A549 (cell line): ENCODE results near the gene GSK3B. TPM values are rescaled to one million over a fixed set of nuclear protein-coding genes. Genes with fewer than 3 reads are reported as not detected.
A peak's percentile ranks its signal among the peaks of the same experiment; 100 is the strongest.

Experiments
- ATAC-seq, 2 experiments: fragments of 200-7000 bp in 1 of 2; fragments of >200 bp in 1 of 2; cut with Nextera tagmentation in 1 of 2; cut with Tn5 transposase in 1 of 2; 3 replicates each; pipeline versions ENCODE4 v1.8.0 to v1.9.1; 2018 to 2020; ENCODE audit warnings: mild to moderate bottlenecking in 1 of 2, moderate library complexity in 1 of 2
- CTCF ChIA-PET: fragments of 300-600 bp; sonication (Branson Sonifier 250); formaldehyde crosslinking; extraction: SDS; loops from one replicate; lab custom pipeline; 2021; ENCODE audit warnings: antibody characterized with exemption, inconsistent platforms; lab: Yijun Ruan, JAX
- POLR2A ChIA-PET: fragments of 350-600 bp; formaldehyde crosslinking; extraction: SDS; loops from one replicate; lab custom pipeline; 2021; ENCODE audit warnings: antibody characterized with exemption, inconsistent platforms; lab: Yijun Ruan, JAX
- DNase-seq, 2 experiments: peaks; one replicate each; pipeline versions ENCODE4 v3.0.0 to v3.0.0-alpha.2; 2011 to 2016; ENCODE audit warnings: low read depth in 1 of 2, low spot score in 1 of 2
- FAIRE-seq: peaks from 2 replicates; lab custom pipeline; 2011; peaks lifted over from hg19 to GRCh38; lab: Jason Lieb, UNC
- H3K27ac ChIP-seq, 2 experiments: fragments of >200 bp; sonication (Bioruptor Twin); formaldehyde crosslinking; 3 replicates each; pipeline ENCODE4 v1.5.1; 2016 to 2017
- H3K4me1 ChIP-seq: fragments of >200 bp; sonication (Bioruptor Twin); formaldehyde crosslinking; 3 replicates; pipeline ENCODE4 v1.6.1; 2016
- H3K4me2 ChIP-seq: fragments of >200 bp; sonication (Bioruptor Twin); formaldehyde crosslinking; 3 replicates; pipeline ENCODE4 v1.6.1; 2016
- H3K4me3 ChIP-seq: fragments of >200 bp; sonication (Bioruptor Twin); formaldehyde crosslinking; 3 replicates; pipeline ENCODE4 v1.5.1; 2016
- H3K9me3 ChIP-seq: fragments of >200 bp; sonication (Bioruptor Twin); formaldehyde crosslinking; 3 replicates; pipeline ENCODE4 v1.6.1; 2016
- BCL3 ChIP-seq: fragments of >200 bp; sonication (Bioruptor Twin); formaldehyde crosslinking; IDR thresholded peaks from 3 replicates; pipeline ENCODE4 v1.6.1; 2016
- E2F6 ChIP-seq: IDR thresholded peaks from 2 replicates; pipeline ENCODE4 v1.6.1; 2012; ENCODE audit warnings: low read depth, borderline replicate concordance
- EHF ChIP-seq: fragments of 250-450 bp; sonication (Bioruptor Pico); IDR thresholded peaks from 2 replicates; pipeline ENCODE4 v1.5.0; 2020; ENCODE audit warnings: mild to moderate bottlenecking
- EHMT2 ChIP-seq: fragments of 200-600 bp; sonication (generic); IDR thresholded peaks from 2 replicates; pipeline ENCODE4 v1.6.1; 2016; ENCODE audit warnings: antibody characterized with exemption, low read depth, mild to moderate bottlenecking, moderate library complexity
- ESRRA ChIP-seq: fragments of 150-350 bp; IDR thresholded peaks from 2 replicates; pipeline ENCODE4 v1.6.1; 2014; ENCODE audit warnings: mild to moderate bottlenecking, low read length, borderline replicate concordance
- FOSL2 ChIP-seq, 2 experiments: fragments of 450-650 bp in 1 of 2; fragments of >200 bp in 1 of 2; sonication (Bioruptor Twin) in 1 of 2; formaldehyde crosslinking; IDR thresholded peaks; 2 replicates each; pipeline versions ENCODE4 v1.5.0 to v1.6.1; 2016 to 2020; ENCODE audit warnings: mild to moderate bottlenecking in 1 of 2, moderate library complexity in 1 of 2
- FOXS1 ChIP-seq: fragments of 250-450 bp; sonication (Bioruptor Pico); IDR thresholded peaks from 2 replicates; pipeline ENCODE4 v1.5.0; 2020; ENCODE audit warnings: mild to moderate bottlenecking, moderate library complexity
- HDAC2 ChIP-seq: fragments of 200-600 bp; sonication (generic); IDR thresholded peaks from 2 replicates; pipeline ENCODE4 v1.6.1; 2016
- HEYL ChIP-seq: fragments of 250-450 bp; sonication (Bioruptor Pico); IDR thresholded peaks from 2 replicates; pipeline ENCODE4 v1.8.0; 2021; ENCODE audit warnings: mild to moderate bottlenecking, moderate library complexity
- HOXA7 ChIP-seq: fragments of 250-450 bp; sonication (Bioruptor Pico); IDR thresholded peaks from 2 replicates; pipeline ENCODE4 v1.5.0; 2020; ENCODE audit warnings: mild to moderate bottlenecking, moderate library complexity
- HOXB13 ChIP-seq: fragments of 250-450 bp; sonication (Bioruptor Pico); IDR thresholded peaks from 2 replicates; pipeline ENCODE4 v1.5.0; 2020; ENCODE audit warnings: low read depth, mild to moderate bottlenecking, moderate library complexity
- NR3C1 ChIP-seq: fragments of >200 bp; sonication (Bioruptor Twin); formaldehyde crosslinking; IDR thresholded peaks from 3 replicates; pipeline ENCODE4 v1.6.1; 2017
- RAD21 ChIP-seq, 2 experiments: fragments of >200 bp in 1 of 2; sonication (Bioruptor Twin) in 1 of 2; formaldehyde crosslinking in 1 of 2; IDR thresholded peaks in 1 of 2; conservative IDR thresholded peaks in 1 of 2; 2 replicates in 1 of 2; 3 replicates in 1 of 2; pipeline ENCODE4 v1.6.1; 2012 to 2018; ENCODE audit warnings: inconsistent platforms in 1 of 2
- RARB ChIP-seq: fragments of 250-450 bp; sonication (Bioruptor Pico); IDR thresholded peaks from 2 replicates; pipeline ENCODE4 v1.8.0; 2021; ENCODE audit warnings: mild to moderate bottlenecking, moderate library complexity
- REST ChIP-seq: fragments of 200-600 bp; sonication (generic); IDR thresholded peaks from 2 replicates; pipeline ENCODE4 v1.6.1; 2016; ENCODE audit warnings: antibody characterized with exemption, mild to moderate bottlenecking, moderate library complexity
- RFX5 ChIP-seq: fragments of 450-650 bp; IDR thresholded peaks from 2 replicates; pipeline ENCODE4 v1.7.1; 2014; ENCODE audit warnings: antibody characterized with exemption, mild to moderate bottlenecking, moderate library complexity
- SREBF2 ChIP-seq: fragments of 450-650 bp; IDR thresholded peaks from 2 replicates; pipeline ENCODE4 v1.6.1; 2014; ENCODE audit warnings: mild to moderate bottlenecking, moderate library complexity
- TFCP2L1 ChIP-seq: fragments of 250-450 bp; sonication (Bioruptor Pico); IDR thresholded peaks from 2 replicates; pipeline ENCODE4 v1.5.0; 2021; ENCODE audit warnings: mild to moderate bottlenecking
- TP53 ChIP-seq: fragments of 250-450 bp; sonication (Bioruptor Pico); IDR thresholded peaks from 2 replicates; pipeline ENCODE4 v1.5.0; 2021; ENCODE audit warnings: mild to moderate bottlenecking, moderate library complexity
- ZC3H11A ChIP-seq: fragments of 450-650 bp; IDR thresholded peaks from 2 replicates; pipeline ENCODE4 v1.6.1; 2014; ENCODE audit warnings: antibody characterized with exemption, mild to moderate bottlenecking
- ZFP36 ChIP-seq: fragments of 450-650 bp; IDR thresholded peaks from 2 replicates; pipeline ENCODE4 v1.6.1; 2014; ENCODE audit warnings: borderline replicate concordance; ENCODE audit not compliant: partially characterized antibody
- ZSCAN20 ChIP-seq: fragments of 250-450 bp; sonication (Bioruptor Pico); IDR thresholded peaks from 2 replicates; pipeline ENCODE4 v1.8.0; 2022; ENCODE audit warnings: mild to moderate bottlenecking, moderate library complexity
- WGBS: methylation state at CpG from one replicate; pipeline ENCODE4 v1.1.6; 2017; ENCODE audit errors: missing lambda C conversion rate; 5-methylcytosine and 5-hydroxymethylcytosine counted together
- polyA plus RNA-seq, 4 experiments: library from polyadenylated mRNA; depleted of rRNA in 3 of 4; stranded (reverse); fragments of >200 nt; fragmentation: RNase III in 1 of 4; extraction: RNeasy Plus Mini Kit Qiagen cat#74134 plus additional on column Dnase treatment in 1 of 4; gene quantifications; 2 replicates in 3 of 4; 3 replicates in 1 of 4; pipeline ENCODE4 v1.2.3, GENCODE V29; 2011 to 2017

GSK3B gene
- polyA plus RNA-seq, 2 of the 4 experiments (the other 2 are of a cell fraction), result 30.0 to 49.8 TPM

- TF ChIP-seq RARB (CRISPR knock-in tag), result no peak
- no peak for TF ChIP-seq EHF (CRISPR knock-in tag)
- TF ChIP-seq HEYL (CRISPR knock-in tag), result no peak
- TF ChIP-seq, all 56 proteins: peak for 0
Observed at GRCh38 chr3:120064641-120065040, 29.6 kb downstream of the GSK3B start (continued).

- DNase-seq (no peak), FAIRE-seq (no peak), ATAC-seq (no peak)
- no peaks in the 10 kb centered on the region for H3K9me3 ChIP-seq
- H3K4me2 ChIP-seq, result no peak overlapping the region
- no peak overlapping the region for H3K4me3 ChIP-seq
- ChIA-PET CTCF (no interaction called here), POLR2A (no interaction called here)
- H3K4me1 ChIP-seq, result peaks cover 3% of the 10 kb centered on the region; the same call in 1 of the 3 replicates
- no peak for TF ChIP-seq HOXA7 (CRISPR knock-in tag)
- TF ChIP-seq REST, result peak; percentile 89
- WGBS, result 87% methylated on average over 4 of the region's 4 CpGs
- H3K27ac ChIP-seq, result no peak overlapping the region
Observed at GRCh38 chr3:120062474-120062873, 31.8 kb downstream of the GSK3B start.

GRCh38 chr3:120059081-120059864, 35.0 kb downstream of the GSK3B start:
- 88% methylated on average over 3 of the region's 3 CpGs for WGBS
- ATAC-seq (no peak), DNase-seq (no peak), FAIRE-seq (no peak)
- CTCF ChIA-PET, result interaction anchor here (0.6 kb wide), 1 partner anchor 332 kb away, joined by 4 read pairs; no protein-coding TSS in a partner anchor
- Histone ChIP-seq H3K4me1 (no peaks in the 10 kb centered on the region), H3K9me3 (no peaks in the 10 kb centered on the region), H3K4me3 (no peak overlapping the region), H3K27ac (no peak overlapping the region), H3K4me2 (no peak overlapping the region)
- TF ChIP-seq TFCP2L1 (CRISPR knock-in tag) (no peak), NR3C1 (no peak), ZC3H11A (no peak), ESRRA (no peak), HOXB13 (no peak), ZFP36 (no peak), TP53 (CRISPR knock-in tag) (no peak), SREBF2 (no peak), EHMT2 (no peak), FOSL2 (IDR thresholded peaks at IDR 0.05) (no peak), FOSL2 (CRISPR knock-in tag; IDR thresholded peaks at IDR 0.05) (no peak), RAD21 (conservative IDR thresholded peaks at IDR 0.05 in 1 of 2, IDR thresholded peaks at IDR 0.05 in 1 of 2) (no peak), E2F6 (no peak), BCL3 (no peak), FOXS1 (CRISPR knock-in tag) (no peak), REST (no peak), RFX5 (no peak), HOXA7 (CRISPR knock-in tag) (no peak), HDAC2 (no peak), ZSCAN20 (no peak)
- POLR2A ChIA-PET, result interaction anchor here (3.9 kb wide), 1 partner anchor 36 kb away, joined by 10 read pairs; the partner anchor contains the start of gene GSK3B
